HEK293 (cell line): ENCODE measurements around the gene TMED9.
"Not testable (repeated sequence)": the region's sequence is repeated elsewhere in the genome, so short reads cannot be mapped to it uniquely, and the experiment has no call there.

Source experiments
- CTCF ChIA-PET: fragments of 350-600 bp; formaldehyde crosslinking; extraction: SDS; loops from one replicate; lab custom pipeline; 2021; ENCODE audit warnings: antibody characterized with exemption; lab: Yijun Ruan, JAX
- POLR2A ChIA-PET: fragments of 300-600 bp; formaldehyde crosslinking; extraction: SDS; loops from one replicate; lab custom pipeline; 2020; ENCODE audit warnings: antibody characterized with exemption, inconsistent platforms; lab: Yijun Ruan, JAX
- H3K27ac ChIP-seq: fragments of 200-500 bp; sonication (Bioruptor generic); 2 replicates; pipeline ENCODE4 v1.5.1; 2014; ENCODE audit warnings: low read depth, low read length, control low read depth, inconsistent platforms; ENCODE audit errors: extremely low read depth
- H3K36me3 ChIP-seq, 2 experiments: fragments of 200-500 bp in 1 of 2; sonication (Bioruptor generic) in 1 of 2; 1 replicate in 1 of 2; 2 replicates in 1 of 2; pipeline ENCODE4 v1.5.1; 2014 to 2017; ENCODE audit warnings: inconsistent platforms in 2 of 2, low read length in 2 of 2; ENCODE audit not compliant: control insufficient read depth in 2 of 2, insufficient read depth in 1 of 2
- H3K4me1 ChIP-seq: fragments of 200-500 bp; sonication (Bioruptor generic); 2 replicates; pipeline ENCODE4 v1.5.1; 2014; ENCODE audit warnings: mild to moderate bottlenecking, low read length, inconsistent platforms; ENCODE audit not compliant: control insufficient read depth, insufficient read depth
- H3K4me3 ChIP-seq: 2 replicates; pipeline ENCODE4 v1.5.1; 2011; ENCODE audit warnings: low read depth, mild to moderate bottlenecking, control low read depth, low read length, moderate library complexity
- H3K9me3 ChIP-seq: fragments of 200-500 bp; sonication (Bioruptor generic); 2 replicates; pipeline ENCODE4 v1.5.1; 2014; ENCODE audit warnings: low read depth, low read length, inconsistent platforms; ENCODE audit not compliant: control insufficient read depth, insufficient read depth
- GLI2 ChIP-seq: fragments of 450-650 bp; formaldehyde crosslinking; IDR thresholded peaks from 2 replicates; pipeline ENCODE4; 2017; ENCODE audit warnings: missing biosample characterization, missing genetic modification characterization, low read depth, borderline replicate concordance
- ZFP41 ChIP-seq: fragments of 450-650 bp; formaldehyde crosslinking; IDR thresholded peaks from 2 replicates; pipeline ENCODE4 v1.5.1; 2016; ENCODE audit warnings: missing biosample characterization, missing genetic modification characterization, borderline replicate concordance
- ZNF112 ChIP-seq: fragments of 450-650 bp; formaldehyde crosslinking; IDR thresholded peaks from 2 replicates; pipeline ENCODE4 v1.5.0; 2017; ENCODE audit warnings: missing biosample characterization, missing genetic modification characterization
- ZNF138 ChIP-seq: fragments of 450-650 bp; formaldehyde crosslinking; IDR thresholded peaks from 2 replicates; pipeline ENCODE4 v1.5.1; 2016; ENCODE audit warnings: missing biosample characterization, missing genetic modification characterization, borderline replicate concordance
- ZNF174 ChIP-seq: fragments of 450-650 bp; formaldehyde crosslinking; IDR thresholded peaks from 2 replicates; pipeline ENCODE4 v1.5.0; 2017; ENCODE audit warnings: missing biosample characterization, mild to moderate bottlenecking, missing genetic modification characterization
- ZNF184 ChIP-seq: fragments of 450-650 bp; IDR thresholded peaks from 2 replicates; pipeline ENCODE4 v1.5.1; 2018; ENCODE audit warnings: missing biosample characterization, mild to moderate bottlenecking, missing genetic modification characterization
- ZNF529 ChIP-seq: fragments of 450-650 bp; formaldehyde crosslinking; IDR thresholded peaks from 2 replicates; pipeline ENCODE4 v1.5.1; 2017; ENCODE audit warnings: missing genetic modification characterization, missing biosample characterization; ENCODE audit not compliant: insufficient replicate concordance
- ZNF548 ChIP-seq: fragments of 450-650 bp; formaldehyde crosslinking; IDR thresholded peaks from 2 replicates; pipeline ENCODE4 v1.5.1; 2016; ENCODE audit warnings: missing biosample characterization, missing genetic modification characterization
- ZNF560 ChIP-seq: fragments of 450-650 bp; formaldehyde crosslinking; IDR thresholded peaks from 2 replicates; pipeline ENCODE4 v1.5.1; 2017; ENCODE audit warnings: missing biosample characterization, missing genetic modification characterization, borderline replicate concordance
- ZNF677 ChIP-seq: fragments of 450-650 bp; IDR thresholded peaks from 2 replicates; pipeline ENCODE4 v1.5.0; 2018; ENCODE audit warnings: missing biosample characterization, mild to moderate bottlenecking, missing genetic modification characterization, moderate library complexity
- ZNF785 ChIP-seq: fragments of 450-650 bp; formaldehyde crosslinking; IDR thresholded peaks from 2 replicates; pipeline ENCODE4 v1.5.1; 2016; ENCODE audit warnings: missing biosample characterization, missing genetic modification characterization
- TF ChIP-seq, protein P1 (sequence below): fragments of 450-650 bp; formaldehyde crosslinking; IDR thresholded peaks from 2 replicates; pipeline ENCODE4 v1.5.1; 2016; ENCODE audit warnings: missing biosample characterization, missing genetic modification characterization
- TF ChIP-seq, protein P2 (sequence below): fragments of 450-650 bp; formaldehyde crosslinking; IDR thresholded peaks from 2 replicates; pipeline ENCODE4 v1.5.1; 2016; ENCODE audit warnings: missing biosample characterization, missing genetic modification characterization
- TF ChIP-seq, protein P3 (sequence below): fragments of 450-650 bp; formaldehyde crosslinking; IDR thresholded peaks from 2 replicates; pipeline ENCODE4 v1.5.0; 2017; ENCODE audit warnings: missing biosample characterization, missing genetic modification characterization, borderline replicate concordance

TMED9 gene

DNA sequence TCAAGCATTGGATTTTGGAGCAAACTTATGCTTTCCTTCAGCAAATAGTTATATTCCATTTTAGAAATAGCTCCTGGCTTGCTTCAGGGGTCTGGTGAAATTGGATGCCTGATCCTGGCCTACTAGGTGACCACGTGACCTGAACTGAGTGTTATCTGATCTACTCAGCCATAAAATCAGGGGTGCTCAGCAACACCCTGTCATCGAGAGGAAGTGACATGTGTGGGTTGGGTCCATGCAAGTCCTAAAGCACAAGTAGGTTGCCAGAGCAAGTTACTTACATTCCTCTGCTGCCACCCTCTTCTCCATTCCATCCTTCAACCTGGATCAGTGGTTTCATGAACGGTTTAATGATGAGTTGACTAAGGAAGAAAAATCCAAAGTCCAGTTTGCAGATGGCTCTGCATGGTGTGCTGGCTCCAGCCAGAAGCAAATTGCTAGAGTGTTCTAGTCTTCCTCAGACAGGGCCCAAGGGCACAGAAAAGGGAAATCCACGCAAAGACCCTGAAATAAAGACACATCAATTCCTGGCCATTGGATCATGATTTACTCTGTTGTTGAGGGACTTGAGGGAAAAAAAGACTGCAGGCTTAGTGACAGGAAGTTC is 34.9 kb upstream of the TMED9 start (continued):
- TF ChIP-seq GLI2 (tag by site-specific recombination) (no peak), ZNF138 (tag by site-specific recombination) (no peak)

DNA sequence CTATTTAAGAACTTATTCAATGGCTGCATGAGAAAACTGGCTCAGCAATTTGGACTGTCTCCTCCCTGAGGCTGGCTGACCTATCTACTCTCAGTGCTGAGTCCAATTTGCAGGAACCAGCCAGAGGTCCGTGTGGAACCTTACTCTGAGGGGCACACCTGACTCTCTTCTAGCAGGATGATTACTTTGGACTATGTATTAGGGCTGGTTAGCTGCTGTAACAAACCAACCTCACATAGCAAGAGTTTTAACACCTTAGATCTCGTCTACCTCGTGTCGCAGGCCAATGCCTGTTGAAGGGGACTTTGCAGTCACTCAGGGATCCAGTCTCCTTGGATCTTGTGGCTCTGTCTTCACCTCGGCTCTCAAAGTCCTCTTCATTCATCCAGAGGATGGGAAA is 34.2 kb upstream of the TMED9 start:
- TF ChIP-seq, protein P1, sequence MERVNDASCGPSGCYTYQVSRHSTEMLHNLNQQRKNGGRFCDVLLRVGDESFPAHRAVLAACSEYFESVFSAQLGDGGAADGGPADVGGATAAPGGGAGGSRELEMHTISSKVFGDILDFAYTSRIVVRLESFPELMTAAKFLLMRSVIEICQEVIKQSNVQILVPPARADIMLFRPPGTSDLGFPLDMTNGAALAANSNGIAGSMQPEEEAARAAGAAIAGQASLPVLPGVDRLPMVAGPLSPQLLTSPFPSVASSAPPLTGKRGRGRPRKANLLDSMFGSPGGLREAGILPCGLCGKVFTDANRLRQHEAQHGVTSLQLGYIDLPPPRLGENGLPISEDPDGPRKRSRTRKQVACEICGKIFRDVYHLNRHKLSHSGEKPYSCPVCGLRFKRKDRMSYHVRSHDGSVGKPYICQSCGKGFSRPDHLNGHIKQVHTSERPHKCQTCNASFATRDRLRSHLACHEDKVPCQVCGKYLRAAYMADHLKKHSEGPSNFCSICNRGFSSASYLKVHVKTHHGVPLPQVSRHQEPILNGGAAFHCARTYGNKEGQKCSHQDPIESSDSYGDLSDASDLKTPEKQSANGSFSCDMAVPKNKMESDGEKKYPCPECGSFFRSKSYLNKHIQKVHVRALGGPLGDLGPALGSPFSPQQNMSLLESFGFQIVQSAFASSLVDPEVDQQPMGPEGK = no peak
- TF ChIP-seq ZNF174 = no peak
- TF ChIP-seq, protein P2, sequence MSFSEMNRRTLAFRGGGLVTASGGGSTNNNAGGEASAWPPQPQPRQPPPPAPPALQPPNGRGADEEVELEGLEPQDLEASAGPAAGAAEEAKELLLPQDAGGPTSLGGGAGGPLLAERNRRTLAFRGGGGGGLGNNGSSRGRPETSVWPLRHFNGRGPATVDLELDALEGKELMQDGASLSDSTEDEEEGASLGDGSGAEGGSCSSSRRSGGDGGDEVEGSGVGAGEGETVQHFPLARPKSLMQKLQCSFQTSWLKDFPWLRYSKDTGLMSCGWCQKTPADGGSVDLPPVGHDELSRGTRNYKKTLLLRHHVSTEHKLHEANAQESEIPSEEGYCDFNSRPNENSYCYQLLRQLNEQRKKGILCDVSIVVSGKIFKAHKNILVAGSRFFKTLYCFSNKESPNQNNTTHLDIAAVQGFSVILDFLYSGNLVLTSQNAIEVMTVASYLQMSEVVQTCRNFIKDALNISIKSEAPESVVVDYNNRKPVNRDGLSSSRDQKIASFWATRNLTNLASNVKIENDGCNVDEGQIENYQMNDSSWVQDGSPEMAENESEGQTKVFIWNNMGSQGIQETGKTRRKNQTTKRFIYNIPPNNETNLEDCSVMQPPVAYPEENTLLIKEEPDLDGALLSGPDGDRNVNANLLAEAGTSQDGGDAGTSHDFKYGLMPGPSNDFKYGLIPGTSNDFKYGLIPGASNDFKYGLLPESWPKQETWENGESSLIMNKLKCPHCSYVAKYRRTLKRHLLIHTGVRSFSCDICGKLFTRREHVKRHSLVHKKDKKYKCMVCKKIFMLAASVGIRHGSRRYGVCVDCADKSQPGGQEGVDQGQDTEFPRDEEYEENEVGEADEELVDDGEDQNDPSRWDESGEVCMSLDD (tag by site-specific recombination) = no peak
- no peak for TF ChIP-seq ZNF785 (tag by site-specific recombination)
- Histone ChIP-seq H3K9me3 (no peaks in the 10 kb centered on the region), H3K36me3 (peaks cover 0 to 3% of the 10 kb centered on the region in 2 experiments; a peak in 1 of 3 replicates), H3K4me1 (peaks cover 5% of the 10 kb centered on the region; the same call in 1 of the 2 replicates), H3K27ac (no peak overlapping the region), H3K4me3 (no peak overlapping the region)
- POLR2A ChIA-PET = interaction anchor here (1.6 kb wide), 1 partner anchor 34 kb away, joined by 8 read pairs; the partner anchor contains the start of gene TMED9
- CTCF ChIA-PET = no interaction called here

DNA sequence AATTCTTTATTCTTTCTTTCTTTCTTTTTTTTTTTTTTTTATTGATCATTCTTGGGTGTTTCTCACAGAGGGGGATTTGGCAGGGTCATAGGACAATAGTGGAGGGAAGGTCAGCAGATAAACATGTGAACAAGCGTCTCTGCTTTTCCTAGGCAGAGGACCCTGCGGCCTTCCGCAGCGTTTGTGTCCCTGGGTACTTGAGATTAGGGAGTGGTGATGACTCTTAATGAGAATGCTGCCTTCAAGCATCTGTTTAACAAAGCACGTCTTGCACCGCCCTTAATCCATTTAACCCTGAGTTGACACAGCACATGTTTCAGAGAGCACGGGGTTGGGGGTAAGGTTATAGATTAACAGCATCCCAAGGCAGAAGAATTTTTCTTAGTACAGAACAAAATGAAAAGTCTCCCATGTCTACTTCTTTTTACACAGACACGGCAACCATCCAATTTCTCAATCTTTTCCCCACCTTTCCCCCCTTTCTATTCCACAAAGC is 32.5 kb upstream of the TMED9 start:
- CTCF ChIA-PET, H3K9me3 ChIP-seq, H3K4me1 ChIP-seq, H3K36me3 ChIP-seq, H3K4me3 ChIP-seq, H3K27ac ChIP-seq: not testable (repeated sequence)
- POLR2A ChIA-PET = interaction anchor here (1.6 kb wide), 1 partner anchor 32 kb away, joined by 8 read pairs; the partner anchor contains the start of gene TMED9

DNA sequence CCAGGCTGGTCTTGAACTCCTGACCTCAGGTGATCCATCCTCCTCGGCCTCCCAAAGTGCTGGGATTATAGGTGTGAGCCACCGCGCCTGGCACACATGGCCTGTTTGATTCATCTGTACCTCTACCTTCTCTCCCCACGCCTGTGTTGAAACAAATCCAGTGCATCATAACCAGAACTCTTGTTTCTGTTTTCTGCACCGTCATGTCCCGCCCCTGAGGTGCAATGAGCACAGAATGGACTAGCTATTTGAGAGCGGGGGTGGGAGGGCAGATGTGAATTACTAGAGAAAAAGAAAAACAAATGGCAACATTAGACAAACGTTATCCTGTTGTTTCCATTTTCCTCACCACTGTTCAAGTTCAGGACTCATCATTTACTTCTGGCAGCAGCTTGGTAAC is 27.0 kb upstream of the TMED9 start:
- Histone ChIP-seq H3K36me3 (no peaks in the 10 kb centered on the region), H3K9me3 (no peaks in the 10 kb centered on the region), H3K27ac (no peak overlapping the region), H3K4me3 (no peak overlapping the region), H3K4me1 (no peaks in the 10 kb centered on the region)
- ChIA-PET POLR2A (interaction anchor here (0.6 kb wide), 1 partner anchor 28 kb away, joined by 3 read pairs; no protein-coding TSS in a partner anchor), CTCF (no interaction called here)
- TF ChIP-seq ZNF184 (tag by site-specific recombination) (no peak), ZNF677 (tag by site-specific recombination) (no peak), GLI2 (tag by site-specific recombination) (no peak), ZNF529 (tag by site-specific recombination) (no peak), ZNF560 (no peak), ZFP41 (tag by site-specific recombination) (no peak), ZNF548 (no peak), ZNF112 (no peak)
- TF ChIP-seq, protein P3, sequence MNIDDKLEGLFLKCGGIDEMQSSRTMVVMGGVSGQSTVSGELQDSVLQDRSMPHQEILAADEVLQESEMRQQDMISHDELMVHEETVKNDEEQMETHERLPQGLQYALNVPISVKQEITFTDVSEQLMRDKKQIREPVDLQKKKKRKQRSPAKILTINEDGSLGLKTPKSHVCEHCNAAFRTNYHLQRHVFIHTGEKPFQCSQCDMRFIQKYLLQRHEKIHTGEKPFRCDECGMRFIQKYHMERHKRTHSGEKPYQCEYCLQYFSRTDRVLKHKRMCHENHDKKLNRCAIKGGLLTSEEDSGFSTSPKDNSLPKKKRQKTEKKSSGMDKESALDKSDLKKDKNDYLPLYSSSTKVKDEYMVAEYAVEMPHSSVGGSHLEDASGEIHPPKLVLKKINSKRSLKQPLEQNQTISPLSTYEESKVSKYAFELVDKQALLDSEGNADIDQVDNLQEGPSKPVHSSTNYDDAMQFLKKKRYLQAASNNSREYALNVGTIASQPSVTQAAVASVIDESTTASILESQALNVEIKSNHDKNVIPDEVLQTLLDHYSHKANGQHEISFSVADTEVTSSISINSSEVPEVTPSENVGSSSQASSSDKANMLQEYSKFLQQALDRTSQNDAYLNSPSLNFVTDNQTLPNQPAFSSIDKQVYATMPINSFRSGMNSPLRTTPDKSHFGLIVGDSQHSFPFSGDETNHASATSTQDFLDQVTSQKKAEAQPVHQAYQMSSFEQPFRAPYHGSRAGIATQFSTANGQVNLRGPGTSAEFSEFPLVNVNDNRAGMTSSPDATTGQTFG = no peak
- TF ChIP-seq, all 188 proteins: peak for 0
